MCF 10A (cell line): ENCODE measurements around the gene PLA2G4E. TPM values are rescaled to one million over a fixed set of nuclear protein-coding genes. Genes with fewer than 3 reads are reported as not detected.

Experiments
- BruUV-seq: library from RNA; stranded (reverse); fragments of 400-500 nt; replicated peaks from 2 replicates; lab custom pipeline; 2021; lab: Mats Ljungman, UMichigan
- CTCF ChIA-PET: fragments of 300-600 bp; sonication (Branson Sonifier 250); formaldehyde crosslinking; extraction: SDS; loops from one replicate; lab custom pipeline; 2021; ENCODE audit warnings: antibody characterized with exemption, inconsistent platforms; lab: Yijun Ruan, JAX
- POLR2A ChIA-PET: fragments of 300-600, 350-650 bp; sonication (Branson Sonifier 250); formaldehyde crosslinking; extraction: SDS; loops from one replicate; lab custom pipeline; 2020; ENCODE audit warnings: antibody characterized with exemption, inconsistent platforms; lab: Yijun Ruan, JAX
- DNase-seq: peaks from one replicate; pipeline ENCODE4 v3.0.0-alpha.2; 2018; ENCODE audit not compliant: unreplicated experiment
- H3K27ac Mint-ChIP-seq: one replicate; pipeline ENCODE4 v1.8.0; 2022; ENCODE audit warnings: mild to moderate bottlenecking, low read depth, mixed read lengths; ENCODE audit not compliant: unreplicated experiment
- H3K27me3 Mint-ChIP-seq: one replicate; pipeline ENCODE4 v1.8.0; 2022; ENCODE audit warnings: mixed read lengths; ENCODE audit not compliant: insufficient read depth, unreplicated experiment
- H3K36me3 Mint-ChIP-seq: one replicate; pipeline ENCODE4 v1.8.0; 2022; ENCODE audit warnings: mild to moderate bottlenecking, moderate library complexity, mixed read lengths; ENCODE audit not compliant: insufficient read depth, unreplicated experiment
- H3K4me1 Mint-ChIP-seq: one replicate; pipeline ENCODE4 v1.8.0; 2022; ENCODE audit warnings: mixed read lengths; ENCODE audit not compliant: insufficient read depth, unreplicated experiment
- H3K4me3 Mint-ChIP-seq: one replicate; pipeline ENCODE4 v1.8.0; 2022; ENCODE audit warnings: mild to moderate bottlenecking, moderate library complexity, mixed read lengths; ENCODE audit not compliant: unreplicated experiment
- H3K9me3 Mint-ChIP-seq: one replicate; pipeline ENCODE4 v1.8.0; 2022; ENCODE audit warnings: mixed read lengths; ENCODE audit not compliant: unreplicated experiment
- intact Hi-C: fragments of 100-400 bp; cut with micrococcal nuclease; formaldehyde crosslinking; loops from 2 replicates; pipeline ENCODE4 v1.14.1; 2022
- total RNA-seq: library from RNA; stranded (reverse); gene quantifications from 2 replicates; pipeline ENCODE4 v1.2.3, GENCODE V29; 2022
- TF ChIP-seq, protein P1 (sequence below): fragments of 200-600 bp; IDR thresholded peaks from one replicate; pipeline ENCODE4 v1.8.0; 2022; ENCODE audit warnings: antibody characterized with exemption, mild to moderate bottlenecking; ENCODE audit not compliant: unreplicated experiment

PLA2G4E gene
- total RNA-seq, 1 experiment from 2014 or later = 0.12 TPM

- no peaks in the 10 kb centered on the region for H3K36me3 Mint-ChIP-seq
- H3K9me3 Mint-ChIP-seq = no peaks in the 10 kb centered on the region
- POLR2A ChIA-PET = interaction anchor here (0.7 to 2.2 kb wide), 2 partner anchors 32 to 35 kb away, joined by 3 to 6 read pairs; no protein-coding TSS in a partner anchor
- DNase-seq = no peak
- CTCF ChIA-PET = interaction anchor here (0.6 to 0.8 kb wide), 2 partner anchors 20 to 106 kb away, joined by 3 read pairs; no protein-coding TSS in a partner anchor
- TF ChIP-seq, protein P1, sequence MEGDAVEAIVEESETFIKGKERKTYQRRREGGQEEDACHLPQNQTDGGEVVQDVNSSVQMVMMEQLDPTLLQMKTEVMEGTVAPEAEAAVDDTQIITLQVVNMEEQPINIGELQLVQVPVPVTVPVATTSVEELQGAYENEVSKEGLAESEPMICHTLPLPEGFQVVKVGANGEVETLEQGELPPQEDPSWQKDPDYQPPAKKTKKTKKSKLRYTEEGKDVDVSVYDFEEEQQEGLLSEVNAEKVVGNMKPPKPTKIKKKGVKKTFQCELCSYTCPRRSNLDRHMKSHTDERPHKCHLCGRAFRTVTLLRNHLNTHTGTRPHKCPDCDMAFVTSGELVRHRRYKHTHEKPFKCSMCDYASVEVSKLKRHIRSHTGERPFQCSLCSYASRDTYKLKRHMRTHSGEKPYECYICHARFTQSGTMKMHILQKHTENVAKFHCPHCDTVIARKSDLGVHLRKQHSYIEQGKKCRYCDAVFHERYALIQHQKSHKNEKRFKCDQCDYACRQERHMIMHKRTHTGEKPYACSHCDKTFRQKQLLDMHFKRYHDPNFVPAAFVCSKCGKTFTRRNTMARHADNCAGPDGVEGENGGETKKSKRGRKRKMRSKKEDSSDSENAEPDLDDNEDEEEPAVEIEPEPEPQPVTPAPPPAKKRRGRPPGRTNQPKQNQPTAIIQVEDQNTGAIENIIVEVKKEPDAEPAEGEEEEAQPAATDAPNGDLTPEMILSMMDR = no peak
- H3K27ac Mint-ChIP-seq = no peak overlapping the region
- no peak overlapping the region for H3K4me3 Mint-ChIP-seq
- no TSS peak for BruUV-seq
- no peaks in the 10 kb centered on the region for H3K27me3 Mint-ChIP-seq
- H3K4me1 Mint-ChIP-seq = peaks cover 15% of the 10 kb centered on the region
- intact Hi-C loops = no loop called here
These were observed 751 bp upstream of the PLA2G4E start for GRCh38 chr15:42021593-42021992.

DNA sequence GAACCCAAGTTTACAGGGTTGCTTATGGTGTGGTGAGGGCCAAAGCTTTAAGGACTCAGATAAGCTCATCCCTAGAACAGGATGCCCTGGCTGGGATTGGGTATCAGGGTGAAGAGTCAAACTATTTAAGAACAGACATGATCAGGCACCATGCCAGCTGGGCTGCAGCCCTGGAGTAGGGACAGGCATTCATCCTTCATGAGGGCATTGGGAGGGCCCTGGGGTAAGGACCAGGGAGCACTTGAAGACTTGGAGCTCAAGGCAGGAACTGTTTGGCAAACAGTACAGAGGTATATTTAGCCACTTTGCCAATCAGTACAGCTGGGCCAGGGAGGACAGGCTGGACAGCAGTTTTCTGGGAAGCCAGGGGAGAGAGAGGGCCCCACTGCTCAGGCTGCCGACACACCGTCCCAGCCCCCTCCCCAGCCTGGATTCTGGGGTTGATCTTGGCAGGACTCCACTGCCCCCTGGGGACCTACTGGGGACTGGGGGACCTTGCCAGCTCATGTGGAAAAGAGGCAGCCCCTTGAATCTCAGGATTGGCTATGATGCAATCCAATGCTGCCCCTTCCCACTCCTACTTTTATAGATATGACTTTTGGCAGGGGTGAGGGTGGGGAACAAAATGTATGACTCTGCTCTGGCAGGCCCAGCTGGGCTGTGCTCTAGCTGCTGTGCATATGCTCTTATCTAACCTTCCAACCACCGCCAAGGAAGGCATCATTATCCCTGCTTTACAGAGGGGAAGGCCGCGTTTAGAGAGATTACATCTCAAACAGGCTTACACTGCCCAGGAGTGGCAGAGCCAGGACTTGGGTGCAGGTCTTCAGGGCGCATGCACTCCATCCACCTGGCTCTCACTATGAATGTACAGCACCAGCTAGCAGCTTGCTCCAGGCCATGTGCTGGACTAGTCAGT is 2.3 kb downstream of the PLA2G4E start:
- no TSS peak for BruUV-seq
- Mint-ChIP-seq H3K4me1 (peaks cover 5% of the 10 kb centered on the region), H3K4me3 (no peak overlapping the region), H3K36me3 (peaks cover under 1% of the 10 kb centered on the region), H3K27me3 (no peaks in the 10 kb centered on the region), H3K27ac (no peak overlapping the region), H3K9me3 (no peaks in the 10 kb centered on the region)
- intact Hi-C loops = no loop called here
- POLR2A ChIA-PET = interaction anchor here (0.5 to 1.0 kb wide), 2 partner anchors 15 to 46 kb away, joined by 3 to 4 read pairs; partner anchors contain the start of gene EHD4
- CTCF ChIA-PET = interaction anchor here (0.6 to 2.3 kb wide), 7 partner anchors 18 to 237 kb away, joined by 3 to 8 read pairs (median 4); no protein-coding TSS in a partner anchor
- TF ChIP-seq, protein P1 = no peak
- DNase-seq = no peak

DNA sequence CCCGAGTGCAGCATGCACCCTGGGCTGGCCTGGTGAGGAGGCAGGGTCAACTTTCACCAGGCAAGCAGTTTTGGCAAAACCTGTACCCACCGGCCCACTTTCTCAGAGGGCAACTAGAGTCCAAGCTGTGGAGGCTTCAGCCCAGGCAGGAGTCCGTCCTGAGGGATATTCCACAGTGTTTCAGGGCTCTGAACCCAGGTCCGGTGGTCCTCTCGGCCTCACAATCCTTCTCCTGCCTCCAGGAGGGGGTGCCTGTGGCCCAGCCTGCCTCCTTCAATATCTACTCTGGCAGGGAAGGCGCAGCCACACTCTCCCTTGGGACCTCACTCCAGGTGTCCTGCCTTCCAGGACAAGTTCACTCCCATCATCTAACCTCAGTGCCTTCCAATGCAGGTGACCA is 3.9 kb downstream of the PLA2G4E start:
- no peak for DNase-seq
- H3K36me3 Mint-ChIP-seq = peaks cover 6% of the 10 kb centered on the region
- intact Hi-C loops = no loop called here
- TF ChIP-seq, protein P1 = no peak
- no TSS peak for BruUV-seq
- H3K27me3 Mint-ChIP-seq = no peaks in the 10 kb centered on the region
- H3K4me3 Mint-ChIP-seq = no peak overlapping the region
- ChIA-PET CTCF (no interaction called here), POLR2A (no interaction called here)
- peaks cover 5% of the 10 kb centered on the region for H3K4me1 Mint-ChIP-seq
- no peak overlapping the region for H3K27ac Mint-ChIP-seq
- H3K9me3 Mint-ChIP-seq = no peaks in the 10 kb centered on the region

DNA sequence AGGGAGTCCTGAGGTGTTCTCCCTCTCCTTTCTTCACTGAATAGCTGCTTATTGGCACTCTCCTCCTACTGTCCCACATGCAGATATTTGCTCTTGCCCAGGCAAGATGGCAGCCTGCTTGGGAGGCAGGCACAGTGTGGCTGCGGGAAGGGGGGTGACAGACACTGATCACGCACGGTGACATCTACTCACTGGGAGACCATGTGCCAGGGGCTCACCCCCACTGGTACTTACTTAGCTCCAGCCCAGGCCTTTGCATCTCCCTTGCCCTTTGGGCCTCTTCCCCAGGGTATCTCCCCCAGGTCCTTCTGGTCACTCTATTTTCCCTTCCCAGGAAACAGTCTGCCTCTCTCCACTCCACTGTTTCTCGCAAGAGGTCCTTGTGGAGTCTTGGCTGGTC is 6.4 kb downstream of the PLA2G4E start:
- no peak overlapping the region for H3K4me3 Mint-ChIP-seq
- POLR2A ChIA-PET = no interaction called here
- DNase-seq = no peak
- TF ChIP-seq, protein P1 = no peak
- CTCF ChIA-PET = interaction anchor here (0.7 kb wide), 1 partner anchor 25 kb away, joined by 3 read pairs; no protein-coding TSS in a partner anchor
- peaks cover 11% of the 10 kb centered on the region for H3K4me1 Mint-ChIP-seq
- no peak overlapping the region for H3K27ac Mint-ChIP-seq
- intact Hi-C loops = no loop called here
- H3K27me3 Mint-ChIP-seq = peaks cover 5% of the 10 kb centered on the region
- H3K9me3 Mint-ChIP-seq = no peaks in the 10 kb centered on the region
- no TSS peak for BruUV-seq
- H3K36me3 Mint-ChIP-seq = peaks cover 6% of the 10 kb centered on the region
